Stimulated activated CD8-positive, alpha-beta memory T cell treated with anti-CD3 and anti-CD28 coated beads, Interleukin-2, amount 100 ng/mL, for 1 hour (primary cell): ENCODE measurements around the gene CENPP.
"Not testable (repeated sequence)": the region's sequence is repeated elsewhere in the genome, so short reads cannot be mapped to it uniquely, and the experiment has no call there.

Experiments used
- DNase-seq, 2 donors: peaks; one replicate each; pipeline ENCODE4 v3.0.0-alpha.2; 2020; ENCODE audit warnings: low read depth in 2 of 2

Gene CENPP

GRCh38 chr9:92614763-92615461 lies 289.2 kb downstream of the CENPP start:
- no peak for DNase-seq

GRCh38 chr9:92615790-92616189 lies 290.0 kb downstream of the CENPP start:
- DNase-seq, result no peak

- no peak for DNase-seq
Observed at GRCh38 chr9:92616199-92616641, 290.5 kb downstream of the CENPP start.

- DNase-seq, result no peak
Observed at GRCh38 chr9:92616655-92617111, 290.9 kb downstream of the CENPP start.

- no peak for DNase-seq
Observed at GRCh38 chr9:92617195-92617813, 291.6 kb downstream of the CENPP start.

GRCh38 chr9:92617951-92618510 lies 292.3 kb downstream of the CENPP start:
- DNase-seq, result no peak

GRCh38 chr9:92618633-92619225 lies 293.0 kb downstream of the CENPP start:
- no peak for DNase-seq

GRCh38 chr9:92619601-92620300 lies 294.0 kb downstream of the CENPP start:
- DNase-seq, result no peak

GRCh38 chr9:92620845-92621244 lies 295.1 kb downstream of the CENPP start:
- no peak for DNase-seq

GRCh38 chr9:92623936-92624335 lies 298.2 kb downstream of the CENPP start:
- DNase-seq, result not testable (repeated sequence)

- DNase-seq, result no peak
Observed at GRCh38 chr9:92626484-92626883, 300.7 kb downstream of the CENPP start.

GRCh38 chr9:92627651-92628050 lies 301.9 kb downstream of the CENPP start:
- DNase-seq, result no peak

- no peak for DNase-seq
Observed at GRCh38 chr9:92631452-92632343, 305.9 kb downstream of the CENPP start.

- no peak for DNase-seq
Observed at GRCh38 chr9:92632641-92633040, 306.9 kb downstream of the CENPP start.

- DNase-seq, result no peak
Observed at GRCh38 chr9:92633614-92634278, 308.0 kb downstream of the CENPP start.

GRCh38 chr9:92634712-92635605 lies 309.2 kb downstream of the CENPP start:
- DNase-seq, result peak; percentile 16 to 25

- DNase-seq, result no peak
Observed at GRCh38 chr9:92635760-92636159, 310.0 kb downstream of the CENPP start.

- DNase-seq, result no peak
Observed at GRCh38 chr9:92636627-92637026, 310.9 kb downstream of the CENPP start.

GRCh38 chr9:92637326-92637725 lies 311.6 kb downstream of the CENPP start:
- no peak for DNase-seq
